ENCODE results near the gene LCN6. TPM values are rescaled to one million over a fixed set of nuclear protein-coding genes. Genes with fewer than 3 reads are reported as not detected.
"Not testable (repeated sequence)": the region's sequence is repeated elsewhere in the genome, so short reads cannot be mapped to it uniquely, and the experiment has no call there.

Gene LCN6
- total and polyA plus RNA-seq, 4 donors: 1.4 to 12.3 (median 8.6) TPM; not detected in 1

- TF ChIP-seq, protein P1, sequence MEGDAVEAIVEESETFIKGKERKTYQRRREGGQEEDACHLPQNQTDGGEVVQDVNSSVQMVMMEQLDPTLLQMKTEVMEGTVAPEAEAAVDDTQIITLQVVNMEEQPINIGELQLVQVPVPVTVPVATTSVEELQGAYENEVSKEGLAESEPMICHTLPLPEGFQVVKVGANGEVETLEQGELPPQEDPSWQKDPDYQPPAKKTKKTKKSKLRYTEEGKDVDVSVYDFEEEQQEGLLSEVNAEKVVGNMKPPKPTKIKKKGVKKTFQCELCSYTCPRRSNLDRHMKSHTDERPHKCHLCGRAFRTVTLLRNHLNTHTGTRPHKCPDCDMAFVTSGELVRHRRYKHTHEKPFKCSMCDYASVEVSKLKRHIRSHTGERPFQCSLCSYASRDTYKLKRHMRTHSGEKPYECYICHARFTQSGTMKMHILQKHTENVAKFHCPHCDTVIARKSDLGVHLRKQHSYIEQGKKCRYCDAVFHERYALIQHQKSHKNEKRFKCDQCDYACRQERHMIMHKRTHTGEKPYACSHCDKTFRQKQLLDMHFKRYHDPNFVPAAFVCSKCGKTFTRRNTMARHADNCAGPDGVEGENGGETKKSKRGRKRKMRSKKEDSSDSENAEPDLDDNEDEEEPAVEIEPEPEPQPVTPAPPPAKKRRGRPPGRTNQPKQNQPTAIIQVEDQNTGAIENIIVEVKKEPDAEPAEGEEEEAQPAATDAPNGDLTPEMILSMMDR (IDR thresholded peaks at IDR 0.05; ENCODE audit: control extremely low read depth, extremely low read depth): no peak
- H3K4me1 ChIP-seq (ENCODE audit: control insufficient read depth in 5 of 5, insufficient read depth in 5 of 5, low read length in 5 of 5): peaks cover 0 to 6% (median 0%) of the 10 kb centered on the region in 5 donors
- peaks cover 0 to 3% (median 0%) of the 10 kb centered on the region in 3 donors for H3K27me3 ChIP-seq (ENCODE audit: control insufficient read depth in 3 of 3, insufficient read depth in 3 of 3, low read length in 2 of 3)
- peaks cover 0 to 1% (median 0%) of the 10 kb centered on the region in 4 donors for H3K9me3 ChIP-seq (ENCODE audit: control insufficient read depth in 4 of 4, insufficient read depth in 3 of 4, low read length in 3 of 4)
- no peak overlapping the region for H3K9ac ChIP-seq (ENCODE audit: insufficient read depth in 1 of 2, low read length in 2 of 2)
- ATAC-seq (ENCODE audit: insufficient read depth, low FRiP score) (no peak), DNase-seq (no peak)
- no peak overlapping the region for H3K4me3 ChIP-seq
- H3K36me3 ChIP-seq (ENCODE audit: control insufficient read depth in 4 of 4, insufficient read depth in 4 of 4, low read length in 4 of 4): no peaks in the 10 kb centered on the region
- WGBS, 2 donors: 94 to 97% methylated on average over 7 of the region's 7 CpGs
- no peak overlapping the region for H3K27ac ChIP-seq (ENCODE audit: low read depth in 1 of 2, low read length in 1 of 2)
Measured at GRCh38 chr9:136707011-136707410, 41.3 kb downstream of the LCN6 start.

GRCh38 chr9:136705564-136705963 lies 42.8 kb downstream of the LCN6 start:
- H3K9me3 ChIP-seq (ENCODE audit: control insufficient read depth in 4 of 4, insufficient read depth in 3 of 4, low read length in 3 of 4): peaks cover 0 to 1% (median 0%) of the 10 kb centered on the region in 4 donors
- peaks cover 0 to 6% (median 5%) of the 10 kb centered on the region in 5 donors for H3K4me1 ChIP-seq (ENCODE audit: control insufficient read depth in 5 of 5, insufficient read depth in 5 of 5, low read length in 5 of 5)
- WGBS, 2 donors: 31 to 48% methylated on average over 7 of the region's 7 CpGs
- ATAC-seq (ENCODE audit: insufficient read depth, low FRiP score): no peak
- no peak for DNase-seq
- no peaks in the 10 kb centered on the region for H3K36me3 ChIP-seq (ENCODE audit: control insufficient read depth in 4 of 4, insufficient read depth in 4 of 4, low read length in 4 of 4)
- TF ChIP-seq, protein P1 (IDR thresholded peaks at IDR 0.05; ENCODE audit: control extremely low read depth, extremely low read depth): no peak
- no peak overlapping the region for H3K9ac ChIP-seq (ENCODE audit: insufficient read depth in 1 of 2, low read length in 2 of 2)
- no peak overlapping the region for H3K27ac ChIP-seq (ENCODE audit: low read depth in 1 of 2, low read length in 1 of 2)
- peaks cover 0 to 15% (median 11%) of the 10 kb centered on the region in 3 donors for H3K27me3 ChIP-seq (ENCODE audit: control insufficient read depth in 3 of 3, insufficient read depth in 3 of 3, low read length in 2 of 3)
- no peak overlapping the region for H3K4me3 ChIP-seq

DNA sequence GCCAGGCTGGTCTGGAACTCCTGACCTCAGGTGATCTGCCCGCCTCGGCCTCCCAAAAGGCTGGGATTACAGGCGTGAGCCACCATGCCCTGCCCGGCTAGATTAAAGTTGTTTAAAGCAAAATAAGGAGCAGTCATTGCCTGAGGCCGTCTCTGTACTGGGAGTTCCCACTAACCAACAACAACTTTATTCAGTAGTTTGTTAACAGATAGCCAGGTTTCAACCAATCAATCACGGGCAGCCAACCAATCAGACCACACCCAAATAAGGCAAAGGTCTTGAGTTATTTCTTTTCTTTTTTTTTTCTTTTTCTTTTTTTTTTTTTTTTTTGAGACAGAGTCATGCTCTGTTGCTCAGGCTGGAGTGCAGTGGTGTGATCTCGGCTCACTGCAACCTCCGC lies 43.6 kb downstream of the LCN6 start:
- WGBS, 2 donors: 91 to 94% methylated on average over 8 of the region's 8 CpGs
- not testable (repeated sequence) for H3K4me1 ChIP-seq (ENCODE audit: control insufficient read depth in 5 of 5, insufficient read depth in 5 of 5, low read length in 5 of 5); DNase-seq; H3K4me3 ChIP-seq; ATAC-seq (ENCODE audit: insufficient read depth, low FRiP score); H3K9me3 ChIP-seq (ENCODE audit: control insufficient read depth in 4 of 4, insufficient read depth in 3 of 4, low read length in 3 of 4); H3K36me3 ChIP-seq (ENCODE audit: control insufficient read depth in 4 of 4, insufficient read depth in 4 of 4, low read length in 4 of 4); H3K27ac ChIP-seq (ENCODE audit: low read depth in 1 of 2, low read length in 1 of 2); H3K9ac ChIP-seq (ENCODE audit: insufficient read depth in 1 of 2, low read length in 2 of 2)
- peaks cover 0 to 15% (median 11%) of the 10 kb centered on the region in 3 donors for H3K27me3 ChIP-seq (ENCODE audit: control insufficient read depth in 3 of 3, insufficient read depth in 3 of 3, low read length in 2 of 3)

DNA sequence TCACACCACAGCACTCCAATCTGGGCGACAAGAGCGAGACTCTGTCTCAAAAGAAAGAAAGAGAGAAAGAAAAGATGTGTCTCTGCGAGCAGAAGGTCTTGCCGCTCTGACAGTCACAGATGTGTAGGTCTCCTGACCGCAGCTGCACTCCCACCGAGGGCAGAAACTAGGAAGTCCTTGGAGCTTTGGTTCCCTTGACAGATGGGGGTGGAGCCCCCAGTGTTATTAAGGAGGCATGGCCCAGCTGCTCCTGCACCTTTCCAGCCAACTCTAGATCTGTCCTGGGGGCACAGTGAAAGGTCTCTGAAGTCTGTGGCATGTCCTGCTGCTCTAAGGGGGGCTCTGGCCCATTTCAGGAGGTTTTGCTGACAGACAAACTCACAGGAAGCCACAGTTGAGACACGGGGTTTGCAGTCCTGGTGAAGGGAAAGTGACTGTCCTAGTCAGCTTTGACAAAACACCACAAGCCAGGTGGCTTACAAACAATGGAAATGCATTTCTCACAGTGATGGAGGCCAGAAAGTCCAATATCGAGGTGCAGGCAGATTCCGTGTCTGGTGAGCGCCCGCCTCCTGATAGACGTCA lies 45.0 kb downstream of the LCN6 start:
- H3K27ac ChIP-seq (ENCODE audit: low read depth in 1 of 2, low read length in 1 of 2): no peak overlapping the region
- H3K4me1 ChIP-seq (ENCODE audit: control insufficient read depth in 5 of 5, insufficient read depth in 5 of 5, low read length in 5 of 5): peaks cover 0 to 10% (median 5%) of the 10 kb centered on the region in 5 donors
- H3K9ac ChIP-seq (ENCODE audit: insufficient read depth in 1 of 2, low read length in 2 of 2): no peak overlapping the region
- H3K4me3 ChIP-seq: no peak overlapping the region
- 55 to 71% methylated on average over 12 of the region's 12 CpGs for WGBS, 2 donors
- H3K9me3 ChIP-seq (ENCODE audit: control insufficient read depth in 4 of 4, insufficient read depth in 3 of 4, low read length in 3 of 4): peaks cover 0 to 1% (median 0%) of the 10 kb centered on the region in 4 donors
- H3K36me3 ChIP-seq (ENCODE audit: control insufficient read depth in 4 of 4, insufficient read depth in 4 of 4, low read length in 4 of 4): no peaks in the 10 kb centered on the region
- DNase-seq (no peak), ATAC-seq (ENCODE audit: insufficient read depth, low FRiP score) (no peak)
- peaks cover 0 to 15% (median 12%) of the 10 kb centered on the region in 3 donors for H3K27me3 ChIP-seq (ENCODE audit: control insufficient read depth in 3 of 3, insufficient read depth in 3 of 3, low read length in 2 of 3)
- TF ChIP-seq, protein P1 (IDR thresholded peaks at IDR 0.05; ENCODE audit: control extremely low read depth, extremely low read depth): no peak

Data from lung (tissue), 12 donors.